H1 (cell line): Measurements from ENCODE around the gene ASIC2. TPM values are rescaled to one million over a fixed set of nuclear protein-coding genes. Genes with fewer than 3 reads are reported as not detected.

Experiments
- CTCF ChIA-PET: fragments of 300-600 bp; sonication (Branson Sonifier 250); formaldehyde crosslinking; loops from one replicate; lab custom pipeline; 2021; ENCODE audit not compliant: partially characterized antibody; lab: Charles Lee
- POLR2A ChIA-PET: fragments of 300-600 bp; sonication (Branson Sonifier 250); formaldehyde crosslinking; loops from one replicate; lab custom pipeline; 2021; ENCODE audit warnings: inconsistent platforms; ENCODE audit not compliant: partially characterized antibody; lab: Charles Lee
- DNase-seq, 2 experiments: peaks; one replicate each; pipeline versions ENCODE4 v3.0.0 to v3.0.0-alpha.2; 2010 to 2022; ENCODE audit warnings: low spot score in 2 of 2, low read depth in 1 of 2, mixed read lengths in 1 of 2
- FAIRE-seq: peaks from 2 replicates; lab custom pipeline; 2011; peaks lifted over from hg19 to GRCh38; lab: Jason Lieb, UNC
- H2AFZ ChIP-seq: 2 replicates; pipeline ENCODE4 v1.8.1; 2012; ENCODE audit warnings: low read length, inconsistent platforms
- H2AK5ac ChIP-seq: 2 replicates; pipeline ENCODE4 v1.6.1; 2013; ENCODE audit warnings: low read depth, low read length
- H2BK120ac ChIP-seq: replicated peaks from 2 replicates; pipeline ENCODE3; 2013; ENCODE audit warnings: low read depth, low read length, inconsistent platforms
- H2BK12ac ChIP-seq: 2 replicates; pipeline ENCODE4 v1.6.1; 2013; ENCODE audit warnings: low read depth, low read length
- H2BK15ac ChIP-seq: 2 replicates; pipeline ENCODE4 v1.6.1; 2013; ENCODE audit warnings: low read length
- H2BK20ac ChIP-seq: 2 replicates; pipeline ENCODE4 v1.6.1; 2013; ENCODE audit warnings: low read length
- H2BK5ac ChIP-seq: 2 replicates; pipeline ENCODE4 v1.6.1; 2013; ENCODE audit warnings: low read depth, low read length
- H3K14ac ChIP-seq: 2 replicates; pipeline ENCODE4 v1.6.1; 2013; ENCODE audit warnings: inconsistent platforms; ENCODE audit not compliant: insufficient read length
- H3K18ac ChIP-seq: 2 replicates; pipeline ENCODE4 v1.6.1; 2013; ENCODE audit warnings: low read length; ENCODE audit errors: extremely low read depth
- H3K23ac ChIP-seq: 2 replicates; pipeline ENCODE4 v1.6.1; 2013; ENCODE audit warnings: inconsistent platforms; ENCODE audit not compliant: insufficient read length
- H3K23me2 ChIP-seq: 2 replicates; pipeline ENCODE4 v1.6.1; 2013; ENCODE audit warnings: low read depth, low read length
- H3K27ac ChIP-seq: 2 replicates; pipeline ENCODE4 v1.6.1; 2011; ENCODE audit warnings: low read depth, low read length, inconsistent platforms
- H3K27me3 ChIP-seq, 4 experiments: replicated peaks in 1 of 4; 1 replicate in 1 of 4; 2 replicates in 3 of 4; pipeline versions ENCODE4 v1.6.1 to v1.8.1; 2011 to 2013; ENCODE audit warnings: low read length in 3 of 4, mild to moderate bottlenecking in 3 of 4, inconsistent platforms in 2 of 4, mixed read lengths in 2 of 4, moderate library complexity in 1 of 4; ENCODE audit not compliant: control insufficient read depth in 3 of 4, insufficient read depth in 3 of 4; ENCODE audit errors: extremely low read depth in 1 of 4
- H3K36me3 ChIP-seq, 4 experiments: 2 replicates each; pipeline versions ENCODE4 v1.6.1 to v1.8.1; 2011 to 2013; ENCODE audit warnings: mild to moderate bottlenecking in 4 of 4, low read length in 3 of 4, moderate library complexity in 2 of 4, control low read depth in 1 of 4, inconsistent platforms in 1 of 4; ENCODE audit not compliant: insufficient read depth in 4 of 4, control insufficient read depth in 2 of 4
- H3K4ac ChIP-seq: replicated peaks from 2 replicates; pipeline ENCODE3; 2013; ENCODE audit warnings: low read length, low read depth, mixed read lengths, inconsistent platforms; ENCODE audit not compliant: insufficient read length
- H3K4me1 ChIP-seq, 4 experiments: replicated peaks in 1 of 4; 1 replicate in 1 of 4; 2 replicates in 3 of 4; pipeline versions ENCODE4 v1.6.1 to v1.8.1; 2011 to 2013; ENCODE audit warnings: low read length in 3 of 4, inconsistent platforms in 2 of 4, mixed read lengths in 1 of 4; ENCODE audit not compliant: insufficient read depth in 4 of 4, control insufficient read depth in 3 of 4
- H3K4me2 ChIP-seq, 2 experiments: 2 replicates each; pipeline versions ENCODE4 v1.6.1 to v1.8.1; 2011 to 2013; ENCODE audit warnings: low read depth in 2 of 2, low read length in 2 of 2, control low read depth in 1 of 2, inconsistent platforms in 1 of 2, mild to moderate bottlenecking in 1 of 2; ENCODE audit not compliant: insufficient read depth in 1 of 2
- H3K4me3 ChIP-seq, 4 experiments: fragments of 200-600, 300-600 bp in 1 of 4; sonication (generic), shearing (Covaris generic), sonication (Bioruptor Twin) in 1 of 4; 2 replicates each; pipeline versions ENCODE4 v1.5.1 to v1.8.1; 2011 to 2016; ENCODE audit warnings: low read length in 4 of 4, low read depth in 3 of 4, control low read depth in 2 of 4, inconsistent platforms in 2 of 4, mild to moderate bottlenecking in 2 of 4, mixed read lengths in 1 of 4, moderate library complexity in 1 of 4; ENCODE audit not compliant: insufficient read depth in 2 of 4; ENCODE audit errors: extremely low read depth in 1 of 4
- H3K56ac ChIP-seq: replicated peaks from 2 replicates; pipeline ENCODE3; 2013; ENCODE audit warnings: low read depth, mild to moderate bottlenecking, mixed read lengths, low read length, inconsistent platforms; ENCODE audit not compliant: insufficient read length
- H3K79me1 ChIP-seq: 2 replicates; pipeline ENCODE4 v1.6.1; 2013; ENCODE audit warnings: low read depth, low read length, control low read depth
- H3K79me2 ChIP-seq, 2 experiments: 2 replicates each; pipeline versions ENCODE4 v1.6.1 to v1.8.1; 2012 to 2013; ENCODE audit warnings: low read length in 2 of 2, mild to moderate bottlenecking in 2 of 2, inconsistent platforms in 1 of 2; ENCODE audit not compliant: insufficient read depth in 2 of 2, control insufficient read depth in 1 of 2
- H3K9ac ChIP-seq, 4 experiments: replicated peaks in 1 of 4; 1 replicate in 1 of 4; 2 replicates in 3 of 4; pipeline versions ENCODE4 v1.6.1 to v1.8.1; 2011 to 2013; ENCODE audit warnings: low read depth in 3 of 4, low read length in 3 of 4, control low read depth in 2 of 4, mild to moderate bottlenecking in 2 of 4, moderate library complexity in 2 of 4, inconsistent platforms in 1 of 4; ENCODE audit errors: extremely low read depth in 1 of 4
- H3K9me3 ChIP-seq, 2 experiments: 2 replicates each; pipeline versions ENCODE4 v1.6.1 to v1.8.1; 2012 to 2013; ENCODE audit warnings: mild to moderate bottlenecking in 2 of 2, moderate library complexity in 2 of 2, control low read depth in 1 of 2, inconsistent platforms in 1 of 2, low read depth in 1 of 2, low read length in 1 of 2, mixed read lengths in 1 of 2; ENCODE audit not compliant: insufficient read depth in 2 of 2
- H4K20me1 ChIP-seq, 2 experiments: replicated peaks in 1 of 2; 2 replicates each; pipeline versions ENCODE3 to v1.8.1; 2011 to 2013; ENCODE audit warnings: inconsistent platforms in 2 of 2, low read length in 2 of 2, mild to moderate bottlenecking in 1 of 2; ENCODE audit not compliant: insufficient read depth in 2 of 2, control insufficient read depth in 1 of 2
- H4K5ac ChIP-seq: 2 replicates; pipeline ENCODE4 v1.6.1; 2013; ENCODE audit warnings: low read length, low read depth, mixed read lengths, inconsistent platforms; ENCODE audit not compliant: insufficient read length
- H4K8ac ChIP-seq: 2 replicates; pipeline ENCODE4 v1.8.0; 2013; ENCODE audit warnings: mild to moderate bottlenecking, moderate library complexity, low read length, inconsistent platforms; ENCODE audit not compliant: insufficient read depth; ENCODE audit errors: extremely low read depth
- H4K91ac ChIP-seq: replicated peaks from 2 replicates; pipeline ENCODE3; 2013; ENCODE audit warnings: low read length, mixed read lengths, inconsistent platforms; ENCODE audit not compliant: insufficient read length
- CTCF ChIP-seq, 3 experiments: IDR thresholded peaks; 1 replicate in 2 of 3; 2 replicates in 1 of 3; pipeline versions ENCODE4 v1.5.1 to v1.6.1; 2011; ENCODE audit warnings: low read length in 3 of 3, mild to moderate bottlenecking in 3 of 3, inconsistent platforms in 2 of 3, low read depth in 1 of 3, moderate library complexity in 1 of 3; ENCODE audit not compliant: insufficient read depth in 1 of 3; ENCODE audit errors: control extremely low read depth in 1 of 3
- NRF1 ChIP-seq: IDR thresholded peaks from 2 replicates; pipeline ENCODE4 v1.6.1; 2011; ENCODE audit warnings: mild to moderate bottlenecking, low read depth, low read length, improper control_type of control experiment
- TEAD4 ChIP-seq: IDR thresholded peaks from 2 replicates; pipeline ENCODE4 v1.6.1; 2012; ENCODE audit warnings: low read depth, low read length, inconsistent platforms, mixed read lengths
- WGBS, 2 experiments: shearing (Covaris generic) in 1 of 2; methylation state at CpG; one replicate each; pipeline versions ENCODE4 v1.1.6 to v1.1.7; 2013 to 2015; ENCODE audit warnings: low lambda C conversion rate in 2 of 2, mixed read lengths in 2 of 2, inconsistent platforms in 1 of 2, low coverage in 1 of 2, missing lambda C conversion rate in 1 of 2; ENCODE audit not compliant: insufficient replicate concordance in 2 of 2, insufficient coverage in 1 of 2, insufficient read length in 1 of 2; ENCODE audit errors: extremely low coverage in 1 of 2, missing lambda C conversion rate in 1 of 2; 5-methylcytosine and 5-hydroxymethylcytosine counted together
- polyA plus RNA-seq, 7 experiments: library from polyadenylated mRNA; depleted of rRNA in 3 of 7; stranded (reverse) in 5 of 7; unstranded in 2 of 7; fragments of >200 nt in 5 of 7; fragments of 200-250 nt in 2 of 7; gene quantifications; 1 replicate in 5 of 7; 2 replicates in 1 of 7; 4 replicates in 1 of 7; pipeline versions ENCODE4 v1.2.1 to v1.2.3, GENCODE V29; 2011 to 2013; ENCODE audit warnings: missing spikeins in 2 of 7, mixed read lengths in 2 of 7
- total RNA-seq: library from RNA; stranded (reverse); fragmentation: NEBNext Ultra II Directional; extraction: Animal tissue kit (Norgen Biotek cat#: 25700); gene quantifications from 2 replicates; pipeline ENCODE4 v1.2.1, GENCODE V29; 2021

Gene ASIC2
- total and polyA plus RNA-seq, 2 of the 8 experiments (the other 6 are each of a cell fraction or from before 2014, with no cell fraction given) = 0.86 to 1.2 TPM

GRCh38 chr17:33124871-33125551, 168.1 kb downstream of the ASIC2 start:
- H3K23me2 ChIP-seq = no peaks in the 10 kb centered on the region; the same call in 1 of the 2 replicates
- H3K56ac ChIP-seq = no peak overlapping the region
- CTCF ChIA-PET = interaction anchor here (1.2 kb wide), 2 partner anchors 9 to 32 kb away, joined by 3 read pairs; no protein-coding TSS in a partner anchor
- no peak for FAIRE-seq
- no peak overlapping the region for H3K14ac ChIP-seq
- no peak overlapping the region for H2BK20ac ChIP-seq
- H2BK120ac ChIP-seq = no peak overlapping the region
- H2AFZ ChIP-seq = no peak overlapping the region
- no peak overlapping the region for H3K4me3 ChIP-seq
- no peak overlapping the region for H2BK15ac ChIP-seq
- no peak overlapping the region for H2AK5ac ChIP-seq
- H3K27me3 ChIP-seq = no peaks in the 10 kb centered on the region; a peak in 1 of 7 replicates
- H4K91ac ChIP-seq = no peak overlapping the region
- WGBS, 2 experiments = 92% methylated on average over 3 of the region's 3 CpGs; no CpG with 5 or more reads in 1 of the 2 experiments
- H3K27ac ChIP-seq = no peak overlapping the region
- peak overlapping the region; percentile 53; the same call in 1 of the 2 replicates for H4K8ac ChIP-seq
- no peak overlapping the region for H2BK12ac ChIP-seq
- H3K79me2 ChIP-seq = no peaks in the 10 kb centered on the region
- H3K9me3 ChIP-seq = no peaks in the 10 kb centered on the region
- no peak overlapping the region for H3K9ac ChIP-seq
- no peaks in the 10 kb centered on the region for H4K20me1 ChIP-seq
- TF ChIP-seq CTCF (IDR thresholded peaks at IDR 0.05; ENCODE audit: control extremely low read depth in 1 of 3, insufficient read depth in 1 of 3, low read depth in 1 of 3, low read length in 3 of 3) (no peak), TEAD4 (no peak), NRF1 (no peak)
- POLR2A ChIA-PET = no interaction called here
- no peak overlapping the region for H3K4ac ChIP-seq
- no peak overlapping the region for H3K23ac ChIP-seq
- H3K4me2 ChIP-seq = no peak overlapping the region
- no peak overlapping the region for H3K18ac ChIP-seq
- no peak for DNase-seq
- no peaks in the 10 kb centered on the region for H3K36me3 ChIP-seq
- H3K4me1 ChIP-seq = no peaks in the 10 kb centered on the region
- H3K79me1 ChIP-seq = no peaks in the 10 kb centered on the region
- no peak overlapping the region for H4K5ac ChIP-seq
- H2BK5ac ChIP-seq = no peak overlapping the region
